ENCODE results near the gene MAD1L1.

- TF ChIP-seq GATA2 (IDR thresholded peaks at IDR 0.05; ENCODE audit: low read depth, low read length) (no peak), GATA3 (IDR thresholded peaks at IDR 0.05; ENCODE audit: low read depth, low read length) (no peak)
Measured at GRCh38 chr7:1919539-1920265, 313.0 kb downstream of the MAD1L1 start.
